Activated B cell treated with CpG ODN at 0.5 μM for 24 hours (primary cell): ENCODE data around the gene EFNA3. TPM values are rescaled to one million over a fixed set of nuclear protein-coding genes. Genes with fewer than 3 reads are reported as not detected.

Experiments used
- ATAC-seq: fragments of 200-7000 bp; cut with Tn5 transposase; one replicate; pipeline ENCODE4 v1.10.0; 2021; ENCODE audit warnings: low read depth, mild to moderate bottlenecking, moderate library complexity
- CTCF ChIA-PET: fragments of 350-600 bp; sonication (Branson Sonifier 250); formaldehyde crosslinking; loops from one replicate; lab custom pipeline; 2021; ENCODE audit warnings: antibody characterized with exemption; lab: Charles Lee
- POLR2A ChIA-PET: fragments of 350-600 bp; sonication (Branson Sonifier 250); formaldehyde crosslinking; loops from one replicate; lab custom pipeline; 2021; ENCODE audit warnings: antibody characterized with exemption; lab: Charles Lee
- DNase-seq: peaks from one replicate; pipeline ENCODE4 v3.0.0; 2022
- H3K27ac Mint-ChIP-seq: one replicate; pipeline ENCODE4 v1.8.0; 2020; ENCODE audit warnings: mixed read lengths
- H3K27me3 Mint-ChIP-seq: one replicate; pipeline ENCODE4 v1.8.0; 2021; ENCODE audit warnings: mixed read lengths
- H3K36me3 Mint-ChIP-seq: one replicate; pipeline ENCODE4 v1.8.0; 2021; ENCODE audit warnings: low read depth, mixed read lengths
- H3K4me1 Mint-ChIP-seq: one replicate; pipeline ENCODE4 v1.8.0; 2021; ENCODE audit warnings: mixed read lengths
- H3K4me3 Mint-ChIP-seq: one replicate; pipeline ENCODE4 v1.8.0; 2020; ENCODE audit warnings: mild to moderate bottlenecking, mixed read lengths
- H3K9me3 Mint-ChIP-seq: one replicate; pipeline ENCODE4 v1.8.0; 2020; ENCODE audit warnings: mixed read lengths
- CTCF ChIP-seq: fragments of 200-600 bp; IDR thresholded peaks from one replicate; pipeline ENCODE4 v1.8.0; 2022; ENCODE audit warnings: antibody characterized with exemption, mild to moderate bottlenecking
- intact Hi-C: fragments of 100-400 bp; cut with micrococcal nuclease; formaldehyde crosslinking; loops from one replicate; pipeline ENCODE4 v1.15.1; 2024
- total RNA-seq: library from RNA; stranded (reverse); gene quantifications from 2 replicates; pipeline ENCODE4 v1.2.3, GENCODE V29; 2022

EFNA3 gene
- total RNA-seq, 1 donor from 2014 or later = 1.2 TPM

- no peak overlapping the region for H3K4me3 Mint-ChIP-seq
- H3K36me3 Mint-ChIP-seq = no peaks in the 10 kb centered on the region
- no peak overlapping the region for H3K27ac Mint-ChIP-seq
- no peaks in the 10 kb centered on the region for H3K9me3 Mint-ChIP-seq
- DNase-seq = no peak
- intact Hi-C loops = no loop called here
- peaks cover 2% of the 10 kb centered on the region for H3K27me3 Mint-ChIP-seq
- H3K4me1 Mint-ChIP-seq = no peaks in the 10 kb centered on the region
- POLR2A ChIA-PET = no interaction called here
- no peak for TF ChIP-seq CTCF
- ATAC-seq = no peak
- CTCF ChIA-PET = no interaction called here
Observed at GRCh38 chr1:155104605-155105534, 26.2 kb downstream of the EFNA3 start.

- ATAC-seq (no peak), DNase-seq (no peak)
- intact Hi-C loops = no loop called here
- ChIA-PET CTCF (interaction anchor here (0.7 kb wide), 1 partner anchor 39 kb away, joined by 4 read pairs; no protein-coding TSS in a partner anchor), POLR2A (no interaction called here)
- Mint-ChIP-seq H3K4me3 (no peak overlapping the region), H3K27me3 (peaks cover 2% of the 10 kb centered on the region), H3K27ac (no peak overlapping the region), H3K4me1 (no peaks in the 10 kb centered on the region), H3K36me3 (no peaks in the 10 kb centered on the region), H3K9me3 (no peaks in the 10 kb centered on the region)
- no peak for TF ChIP-seq CTCF
Observed at GRCh38 chr1:155105604-155106011, 27.0 kb downstream of the EFNA3 start.

DNA sequence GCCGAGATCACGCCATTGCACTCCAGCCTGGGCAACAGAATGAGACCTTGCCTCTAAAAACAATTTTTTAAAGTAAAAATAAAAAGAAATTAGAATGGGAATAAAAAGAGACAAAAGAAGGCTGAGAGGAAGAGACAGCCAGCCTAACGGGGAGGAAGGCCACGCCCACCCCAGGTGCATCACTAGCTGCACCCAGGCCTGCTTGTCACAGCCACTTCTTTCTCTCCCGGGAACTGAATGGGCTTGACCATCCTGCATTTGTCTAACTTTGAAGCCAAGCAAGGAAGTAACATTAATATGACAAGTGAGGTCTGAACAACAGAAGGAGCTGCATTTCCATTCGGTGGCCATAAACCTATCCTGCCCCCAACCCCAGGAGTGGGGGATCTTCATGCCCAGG lies 28.2 kb downstream of the EFNA3 start:
- Mint-ChIP-seq H3K27me3 (peaks cover 2% of the 10 kb centered on the region), H3K9me3 (no peaks in the 10 kb centered on the region), H3K4me3 (no peak overlapping the region), H3K36me3 (no peaks in the 10 kb centered on the region), H3K27ac (no peak overlapping the region), H3K4me1 (no peaks in the 10 kb centered on the region)
- intact Hi-C loops = no loop called here
- CTCF ChIA-PET = interaction anchor here (1.2 kb wide), 2 partner anchors 61 to 66 kb away, joined by 3 to 4 read pairs; partner anchors contain the start of gene KRTCAP2
- no peak for ATAC-seq
- POLR2A ChIA-PET = no interaction called here
- no peak for TF ChIP-seq CTCF
- DNase-seq = no peak

GRCh38 chr1:155107309-155108264 lies 28.9 kb downstream of the EFNA3 start:
- intact Hi-C loops = no loop called here
- CTCF ChIA-PET = interaction anchor here (1.2 kb wide), 2 partner anchors 60 to 65 kb away, joined by 3 to 4 read pairs; partner anchors contain the start of gene KRTCAP2

More at GRCh38 chr1:155107309-155108264, 28.9 kb downstream of the EFNA3 start:
- POLR2A ChIA-PET = no interaction called here
- TF ChIP-seq CTCF = no peak
- DNase-seq (no peak), ATAC-seq (no peak)
- H3K4me3 Mint-ChIP-seq = no peak overlapping the region
- no peaks in the 10 kb centered on the region for H3K36me3 Mint-ChIP-seq
- no peak overlapping the region for H3K27ac Mint-ChIP-seq
- no peaks in the 10 kb centered on the region for H3K4me1 Mint-ChIP-seq
- no peaks in the 10 kb centered on the region for H3K9me3 Mint-ChIP-seq
- peaks cover 2% of the 10 kb centered on the region for H3K27me3 Mint-ChIP-seq
